Kidney tubule cell (primary cell): ENCODE measurements around the gene SLC39A8.

Source experiments
- DNase-seq: peaks from one replicate; pipeline ENCODE4 v3.0.0-alpha.2; 2018; ENCODE audit warnings: low spot score

SLC39A8 gene

DNA sequence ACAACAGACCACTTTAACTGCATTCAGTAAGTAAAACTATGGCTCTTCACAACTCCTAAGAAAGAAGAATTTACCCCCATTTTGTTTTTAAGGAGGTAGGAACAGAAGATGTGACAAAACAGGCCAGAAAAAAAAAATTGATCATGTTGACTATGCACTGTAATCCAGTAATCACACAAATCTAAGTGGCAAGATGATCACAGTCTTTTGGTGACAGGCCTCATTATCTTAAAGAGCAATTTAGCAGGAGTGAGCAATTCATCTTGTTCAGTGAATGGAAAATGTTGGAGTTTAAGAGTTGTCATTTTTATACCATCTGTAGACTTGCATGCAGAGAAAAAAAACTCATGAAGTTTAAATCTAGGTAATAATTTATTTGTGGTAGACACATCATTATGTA is 115.1 kb downstream of the SLC39A8 start:
- DNase-seq: peak; percentile 26

DNA sequence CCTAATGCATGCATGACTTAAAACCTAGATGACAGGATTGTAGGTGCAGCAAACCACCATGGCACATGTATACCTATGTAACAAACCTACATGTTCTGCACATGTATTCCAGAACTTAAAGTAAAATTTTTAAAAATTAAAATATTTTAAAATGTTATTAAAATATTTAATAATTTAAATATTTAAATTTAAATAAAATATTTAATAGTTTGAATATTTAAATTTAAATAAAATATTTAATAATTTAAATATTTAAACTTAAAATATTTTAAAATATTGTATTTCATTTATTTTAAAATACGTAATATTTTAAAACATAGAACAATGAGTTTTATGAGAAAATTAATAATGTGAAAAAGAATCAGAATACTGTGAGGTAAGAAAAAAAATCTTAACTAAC is 117.9 kb downstream of the SLC39A8 start:
- DNase-seq: no peak

DNA sequence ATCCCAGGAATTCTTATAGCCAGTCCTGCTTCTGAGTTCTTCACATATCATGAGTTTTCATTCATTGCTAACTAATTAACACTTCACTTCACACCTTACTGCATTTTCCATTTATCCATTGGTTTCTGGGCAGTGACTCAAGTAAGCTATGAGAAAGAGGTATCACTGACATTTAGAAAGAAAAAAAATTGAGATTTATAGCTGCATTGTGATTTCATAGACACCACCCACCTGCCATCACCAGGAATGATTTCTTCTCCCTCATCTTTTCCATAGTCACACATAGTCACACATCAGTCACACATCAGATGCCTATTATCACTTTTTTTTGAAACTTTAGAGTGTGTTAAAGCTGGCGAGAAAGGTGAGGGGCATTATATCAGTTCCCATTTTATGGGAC is 121.8 kb downstream of the SLC39A8 start:
- DNase-seq: no peak

DNA sequence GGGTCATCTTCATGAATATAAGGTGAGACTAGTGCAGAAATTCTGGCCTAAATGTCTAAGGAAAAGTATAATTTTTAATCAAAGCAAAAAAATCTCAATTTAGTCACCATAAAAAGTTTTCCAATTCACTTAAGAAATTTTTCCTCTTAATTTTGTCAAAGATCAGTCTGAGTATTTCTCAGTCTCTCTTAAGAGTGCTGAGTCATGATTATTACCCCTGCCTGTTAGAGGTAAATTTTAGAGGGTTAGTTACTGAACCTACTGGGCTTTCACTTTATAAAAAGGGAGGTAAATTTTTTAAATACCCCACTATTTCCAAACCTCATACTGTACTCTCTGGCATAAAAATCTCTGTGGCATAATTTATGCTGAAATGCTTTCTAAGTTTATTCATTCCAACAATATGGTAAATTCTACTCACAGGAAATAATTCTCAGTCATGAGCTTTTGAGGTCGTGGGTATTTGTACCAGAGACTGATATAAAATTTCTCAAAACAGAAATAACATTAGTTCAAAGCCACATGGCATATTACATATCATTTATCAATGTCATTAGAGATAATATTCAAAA is 122.4 kb downstream of the SLC39A8 start:
- DNase-seq: no peak

DNA sequence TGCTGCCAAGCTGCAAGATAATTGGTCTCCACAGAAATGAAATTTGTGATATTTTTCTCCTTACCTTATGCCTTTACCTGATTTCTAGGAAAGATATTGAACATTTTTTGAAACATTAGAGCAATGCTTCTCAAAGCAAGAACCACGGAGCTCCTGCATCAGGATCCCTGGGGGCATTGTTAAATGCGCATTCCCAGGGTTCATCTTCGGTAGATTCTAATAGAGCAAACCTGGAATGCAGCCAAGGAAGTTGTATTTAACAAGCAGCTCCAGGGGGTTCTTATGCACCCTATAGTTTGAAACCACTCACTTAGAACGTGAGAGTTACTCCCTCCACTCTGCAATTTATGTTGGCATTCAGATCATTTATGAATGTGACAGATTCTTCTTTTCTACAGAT is 126.2 kb downstream of the SLC39A8 start:
- no peak for DNase-seq

DNA sequence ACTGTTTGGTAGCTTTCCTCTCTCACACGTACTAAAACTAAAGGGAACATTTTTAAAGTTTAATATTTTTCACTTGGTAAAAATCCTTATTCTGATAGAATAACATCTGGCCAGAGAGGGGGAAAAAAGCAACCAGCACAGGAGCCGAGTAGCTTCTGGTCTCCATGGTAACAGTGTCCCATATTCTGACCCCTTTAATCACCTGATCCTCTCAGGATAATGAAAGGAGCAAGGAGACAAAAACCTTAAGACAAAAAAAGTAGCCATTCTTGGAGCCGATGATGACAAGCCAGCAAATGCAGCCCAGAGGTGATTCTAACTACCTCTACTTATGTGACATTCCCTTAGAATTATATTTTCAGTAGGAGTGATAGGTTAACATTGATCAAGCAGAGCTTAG is 126.6 kb downstream of the SLC39A8 start:
- DNase-seq: no peak

DNA sequence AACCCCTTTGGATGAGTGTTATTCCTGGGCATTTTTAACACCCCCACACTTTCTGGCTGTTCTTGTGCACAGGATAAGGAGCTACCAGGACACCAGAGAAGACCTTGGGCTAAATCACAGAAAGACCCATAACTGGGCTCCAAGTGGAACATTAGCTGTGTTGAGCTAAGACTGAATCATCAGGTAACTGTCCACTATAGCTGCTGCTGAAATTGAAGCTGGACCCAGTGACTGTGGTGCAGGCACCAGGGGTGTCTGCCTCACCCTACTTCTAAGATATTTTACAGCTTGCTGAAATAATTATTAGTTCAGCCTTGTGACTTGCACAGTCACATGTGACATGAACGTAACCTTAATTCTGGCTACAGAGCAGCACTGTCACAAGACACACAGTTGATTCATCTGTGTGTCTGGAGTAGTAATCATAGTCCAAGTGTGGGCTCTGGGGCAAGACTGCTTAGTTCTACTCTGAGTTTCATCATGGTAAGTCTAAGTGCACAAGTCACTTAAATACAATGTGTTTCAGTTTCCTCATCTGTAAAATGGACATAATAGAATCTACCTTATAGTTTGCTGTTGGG is 127.4 kb downstream of the SLC39A8 start:
- DNase-seq: peak; percentile 19

DNA sequence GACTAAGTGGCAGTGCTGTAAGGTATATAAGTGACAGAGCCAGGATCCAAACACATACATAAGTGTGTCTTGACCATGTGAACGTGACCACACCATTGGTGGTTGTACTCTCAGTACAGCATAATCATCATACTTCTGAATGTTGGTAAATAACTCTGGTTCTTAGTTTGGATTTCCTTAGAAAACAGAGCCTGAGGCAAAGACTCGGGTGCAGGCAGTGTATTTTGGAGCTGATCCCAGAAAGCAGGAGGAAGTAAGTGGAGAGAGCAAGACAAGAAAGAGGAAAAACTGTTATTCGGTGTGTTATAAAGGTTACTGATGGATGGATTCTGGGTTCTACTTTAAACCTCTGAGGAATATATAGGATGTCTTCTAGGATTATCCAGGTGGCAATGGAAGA is 127.9 kb downstream of the SLC39A8 start:
- no peak for DNase-seq

DNA sequence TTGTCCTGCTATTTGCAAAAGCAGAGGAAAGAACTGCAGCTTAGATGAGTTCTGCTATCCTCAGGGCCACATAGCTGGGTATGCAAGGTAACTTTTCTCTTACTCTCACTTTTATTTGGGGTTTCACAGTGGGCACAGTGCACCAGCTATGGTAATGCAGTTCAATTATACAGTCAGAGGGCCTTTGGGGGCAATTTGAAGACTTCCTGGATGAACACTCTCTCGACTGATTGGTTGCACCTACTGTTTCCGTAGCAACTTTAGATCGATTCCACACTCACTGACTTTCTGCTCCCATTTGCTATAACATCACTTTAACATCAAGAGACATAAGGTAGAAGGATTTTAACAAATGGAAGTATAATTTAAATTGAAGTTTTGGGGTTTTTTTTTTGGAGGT is 128.6 kb downstream of the SLC39A8 start:
- no peak for DNase-seq

DNA sequence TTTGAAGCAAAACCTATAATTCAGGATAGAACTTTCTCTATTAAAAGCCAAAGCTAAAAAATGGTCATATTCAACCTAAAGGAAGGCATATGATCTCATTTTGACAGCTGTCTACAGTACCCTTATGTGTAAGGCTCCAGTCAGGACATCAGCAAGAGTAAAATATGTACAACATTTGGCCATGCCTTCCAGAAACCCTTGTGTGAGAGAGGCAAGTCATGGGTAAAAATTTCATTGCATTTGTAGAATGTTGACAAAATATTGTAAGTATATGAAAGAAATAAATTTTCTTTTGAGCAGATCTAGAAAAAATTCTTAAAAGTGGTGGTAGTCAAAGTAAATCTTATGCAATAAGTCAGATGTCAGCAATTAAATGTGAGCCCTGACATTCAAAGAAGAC is 132.3 kb downstream of the SLC39A8 start:
- DNase-seq: no peak
